AG10803 (cell line): ENCODE results near the gene DHFR2.
A peak's percentile ranks its signal among the peaks of the same experiment; 100 is the strongest.

Experiments used
- DNase-seq: peaks from one replicate; pipeline ENCODE4 v3.0.0; 2010; ENCODE audit warnings: low read depth
- H3K4me3 ChIP-seq: 2 replicates; pipeline ENCODE4 v1.5.1; 2011; ENCODE audit warnings: mild to moderate bottlenecking, low read length, control low read depth
- CTCF ChIP-seq: conservative IDR thresholded peaks from 2 replicates; pipeline ENCODE4 v1.5.1; 2011; ENCODE audit warnings: mild to moderate bottlenecking, low read length, control low read depth, inconsistent platforms

DHFR2 gene

GRCh38 chr3:94043285-94043684 lies 19.4 kb downstream of the DHFR2 start:
- H3K4me3 ChIP-seq: no peak overlapping the region
- no peak for TF ChIP-seq CTCF
- no peak for DNase-seq

GRCh38 chr3:94036909-94037507 lies 25.7 kb downstream of the DHFR2 start:
- no peak overlapping the region for H3K4me3 ChIP-seq
- DNase-seq: peak; percentile 66
- TF ChIP-seq CTCF: peak; percentile 67

GRCh38 chr3:94028093-94028837 lies 34.5 kb downstream of the DHFR2 start, which contains the start of gene STX19:
TSS of gene STX19 (minus strand) at chr3:94028597. CDS start at chr3:94015269, 13,328 bp downstream.
- no peak within 1 kb of the TSS for H3K4me3 ChIP-seq
- no peak for TF ChIP-seq CTCF
- no peak for DNase-seq

GRCh38 chr3:94026623-94027022 lies 36.1 kb downstream of the DHFR2 start:
- H3K4me3 ChIP-seq: no peak overlapping the region
- no peak for DNase-seq
- no peak for TF ChIP-seq CTCF

- no peak for TF ChIP-seq CTCF
- H3K4me3 ChIP-seq: no peak overlapping the region
- DNase-seq: peak; percentile 29
These were observed 38.3 kb downstream of the DHFR2 start for GRCh38 chr3:94024385-94024784.

- no peak for TF ChIP-seq CTCF
- no peak for DNase-seq
- H3K4me3 ChIP-seq: no peak overlapping the region
These were observed 42.4 kb downstream of the DHFR2 start for GRCh38 chr3:94020293-94020692.

GRCh38 chr3:94019659-94020058 lies 43.1 kb downstream of the DHFR2 start:
- no peak for DNase-seq
- no peak overlapping the region for H3K4me3 ChIP-seq
- no peak for TF ChIP-seq CTCF
